Fibroblast of lung (primary cell): ENCODE results near the gene REPIN1.

ENCODE experiments used
- CTCF ChIP-seq, 2 donors: IDR thresholded peaks in 1 of 2; conservative IDR thresholded peaks in 1 of 2; 1 replicate in 1 of 2; 2 replicates in 1 of 2; pipeline ENCODE4 v1.5.1; 2011 to 2012; ENCODE audit warnings: low read length in 2 of 2, control low read depth in 1 of 2, inconsistent platforms in 1 of 2, low read depth in 1 of 2, mild to moderate bottlenecking in 1 of 2
- EZH2 ChIP-seq: IDR thresholded peaks from 2 replicates; pipeline ENCODE4 v1.5.1; 2012; ENCODE audit warnings: low read length, control low read depth, mild to moderate bottlenecking; ENCODE audit errors: missing control alignments

- TF ChIP-seq CTCF (conservative IDR thresholded peaks at IDR 0.05 in 1 of 2, IDR thresholded peaks at IDR 0.05 in 1 of 2; ENCODE audit: low read depth in 1 of 2, low read length in 2 of 2) (no peak), EZH2 (no peak)
These were observed 23.6 kb upstream of the REPIN1 start for GRCh38 chr7:150345012-150345411.
